Endothelial cell of umbilical vein (primary cell): Measurements from ENCODE around the gene ADD2. TPM values are rescaled to one million over a fixed set of nuclear protein-coding genes. Genes with fewer than 3 reads are reported as not detected.

Experiments
- BruUV-seq: library from RNA; stranded (reverse); fragments of 400-500 nt; replicated peaks from 2 replicates; lab custom pipeline; 2021; lab: Mats Ljungman, UMichigan
- CTCF ChIA-PET: fragments of 300-600, 350-600 bp; sonication (Branson Sonifier 250); formaldehyde crosslinking; loops from one replicate; lab custom pipeline; 2021; ENCODE audit warnings: antibody characterized with exemption, inconsistent platforms; lab: Charles Lee
- POLR2A ChIA-PET: fragments of 300-600, 350-600 bp; sonication (Branson Sonifier 250); formaldehyde crosslinking; loops from one replicate; lab custom pipeline; 2021; ENCODE audit warnings: antibody characterized with exemption, inconsistent platforms; lab: Charles Lee
- DNase-seq: peaks from one replicate; pipeline ENCODE4 v3.0.0-alpha.2; 2011; ENCODE audit warnings: low read depth, low spot score
- FAIRE-seq: peaks from 2 replicates; lab custom pipeline; 2011; peaks lifted over from hg19 to GRCh38; lab: Jason Lieb, UNC
- H2AFZ ChIP-seq: 2 replicates; pipeline ENCODE4 v1.6.0; 2012; ENCODE audit warnings: low read depth, low read length, control low read depth, inconsistent platforms
- H3K27ac ChIP-seq: 2 replicates; pipeline ENCODE4 v1.5.1; 2011; ENCODE audit warnings: low read depth, mild to moderate bottlenecking, control low read depth, low read length, moderate library complexity; ENCODE audit not compliant: insufficient read depth
- H3K27me3 ChIP-seq, 2 experiments: 2 replicates each; pipeline versions ENCODE4 v1.6.0 to v1.6.1; 2011; ENCODE audit warnings: low read length in 2 of 2, mixed read lengths in 1 of 2; ENCODE audit not compliant: control insufficient read depth in 2 of 2, insufficient read depth in 2 of 2
- H3K36me3 ChIP-seq, 2 experiments: 2 replicates in 1 of 2; 3 replicates in 1 of 2; pipeline ENCODE4 v1.5.1; 2011; ENCODE audit warnings: low read length in 2 of 2, mild to moderate bottlenecking in 1 of 2, moderate library complexity in 1 of 2; ENCODE audit not compliant: control insufficient read depth in 2 of 2, insufficient read depth in 2 of 2; ENCODE audit errors: extremely low read depth in 1 of 2
- H3K4me1 ChIP-seq: 3 replicates; pipeline ENCODE4 v1.5.1; 2011; ENCODE audit warnings: mild to moderate bottlenecking, low read length; ENCODE audit not compliant: control insufficient read depth, insufficient read depth; ENCODE audit errors: extremely low read depth
- H3K4me2 ChIP-seq: 2 replicates; pipeline ENCODE4 v1.6.1; 2011; ENCODE audit warnings: low read length, control low read depth, mixed read lengths; ENCODE audit not compliant: insufficient read depth
- H3K4me3 ChIP-seq, 3 experiments: fragments of 200-600 bp in 1 of 3; sonication (generic), shearing (Covaris generic) in 1 of 3; replicated peaks in 1 of 3; 2 replicates each; pipeline ENCODE4 v1.5.1; 2011 to 2016; ENCODE audit warnings: control low read depth in 3 of 3, low read length in 3 of 3, mild to moderate bottlenecking in 2 of 3, inconsistent platforms in 1 of 3, low read depth in 1 of 3, moderate library complexity in 1 of 3; ENCODE audit not compliant: insufficient read depth in 1 of 3
- H3K79me2 ChIP-seq: 2 replicates; pipeline ENCODE4 v1.6.0; 2012; ENCODE audit warnings: low read length, inconsistent platforms; ENCODE audit not compliant: control insufficient read depth, insufficient read depth
- H3K9ac ChIP-seq: replicated peaks from 2 replicates; pipeline ENCODE3; 2011; ENCODE audit warnings: low read length, control low read depth; ENCODE audit not compliant: insufficient read depth; ENCODE audit errors: extremely low read depth
- H3K9me1 ChIP-seq: replicated peaks from 3 replicates; pipeline ENCODE4 v1.6.0; 2011; ENCODE audit warnings: mild to moderate bottlenecking, low read length; ENCODE audit not compliant: control insufficient read depth, insufficient read depth; ENCODE audit errors: extremely low read depth
- H3K9me3 ChIP-seq: replicated peaks from 2 replicates; pipeline ENCODE4 v1.5.1; 2012; ENCODE audit warnings: low read length, inconsistent platforms; ENCODE audit not compliant: control insufficient read depth, insufficient read depth
- H4K20me1 ChIP-seq: replicated peaks from 2 replicates; pipeline ENCODE3; 2011; ENCODE audit warnings: mild to moderate bottlenecking, low read length; ENCODE audit not compliant: control insufficient read depth, insufficient read depth; ENCODE audit errors: extremely low read depth
- CTCF ChIP-seq, 2 donors: IDR thresholded peaks; 1 replicate in 1 of 2; 2 replicates in 1 of 2; pipeline ENCODE4 v1.5.1; 2011; ENCODE audit warnings: low read length in 2 of 2, mild to moderate bottlenecking in 2 of 2, moderate library complexity in 2 of 2, control low read depth in 1 of 2, inconsistent platforms in 1 of 2, low read depth in 1 of 2; ENCODE audit not compliant: insufficient read depth in 1 of 2; ENCODE audit errors: extremely low read depth in 1 of 2
- EZH2 ChIP-seq: IDR thresholded peaks from 2 replicates; pipeline ENCODE4 v1.6.1; 2012; ENCODE audit warnings: borderline replicate concordance, low read depth, mild to moderate bottlenecking, moderate library complexity, low read length, inconsistent platforms; ENCODE audit not compliant: severe bottlenecking
- FOS ChIP-seq: IDR thresholded peaks from 2 replicates; pipeline ENCODE4 v1.6.1; 2011; ENCODE audit warnings: mild to moderate bottlenecking, low read length, moderate library complexity, borderline replicate concordance; ENCODE audit not compliant: insufficient read depth
- GATA2 ChIP-seq: IDR thresholded peaks from 2 replicates; pipeline ENCODE4 v1.7.0; 2011; ENCODE audit warnings: low read depth, mild to moderate bottlenecking, moderate library complexity, mixed read lengths, low read length; ENCODE audit not compliant: insufficient read length, insufficient read depth
- JUN ChIP-seq: IDR thresholded peaks from 2 replicates; pipeline ENCODE4 v1.6.1; 2011; ENCODE audit warnings: borderline replicate concordance, low read depth; ENCODE audit not compliant: insufficient read length, insufficient read depth
- MAX ChIP-seq: IDR thresholded peaks from 2 replicates; pipeline ENCODE4 v1.6.1; 2011; ENCODE audit not compliant: insufficient read depth, insufficient read length
- MYC ChIP-seq: IDR thresholded peaks from one replicate; pipeline ENCODE4 v1.6.1; 2011; ENCODE audit warnings: mild to moderate bottlenecking, low read depth, low read length
- POLR2A ChIP-seq: IDR thresholded peaks from 2 replicates; pipeline ENCODE4 v1.6.1; 2012; ENCODE audit warnings: low read depth, mild to moderate bottlenecking, control low read depth, low read length
- POLR2AphosphoS5 ChIP-seq: IDR thresholded peaks from 2 replicates; pipeline ENCODE4 v1.6.1; 2012; ENCODE audit warnings: low read depth, mild to moderate bottlenecking, control low read depth, low read length, moderate library complexity; ENCODE audit not compliant: insufficient read depth
- dilution Hi-C: fragments of 300-500 bp; cut with MboI; formaldehyde crosslinking; loops from one replicate; pipeline ENCODE4 v1.15.0; 2019; ENCODE audit warnings: low sequenced_read_pairs; ENCODE audit not compliant: extremely low pct_ligation_motif_present
- intact Hi-C: fragments of 100-400 bp; cut with micrococcal nuclease; formaldehyde crosslinking; loops from one replicate; pipeline ENCODE4 v1.10.0; 2022
- polyA plus RNA-seq, 4 experiments: library from polyadenylated mRNA; depleted of rRNA in 3 of 4; stranded (reverse) in 3 of 4; unstranded in 1 of 4; fragments of >200 nt; gene quantifications; 2 replicates each; pipeline versions ENCODE4 v1.2.1 to v1.2.3, GENCODE V29; 2011 to 2012; ENCODE audit warnings: missing spikeins in 1 of 4
- total RNA-seq: library from RNA; stranded (reverse); gene quantifications from 2 replicates; pipeline ENCODE4 v1.2.3, GENCODE V29; 2021

The ADD2 gene
- total and polyA plus RNA-seq, 2 donors (not counting 3 experiments of a cell fraction or from before 2014, with no cell fraction given): 0.17 TPM; not detected in 1

GRCh38 chr2:70759446-70759845 lies 8.6 kb downstream of the ADD2 start:
- TF ChIP-seq POLR2AphosphoS5 (no peak), MYC (no peak), EZH2 (no peak), JUN (no peak), GATA2 (no peak), CTCF (IDR thresholded peaks at IDR 0.05; ENCODE audit: extremely low read depth in 1 of 2, insufficient read depth in 1 of 2, low read depth in 1 of 2, low read length in 2 of 2) (no peak), FOS (no peak), POLR2A (no peak), MAX (no peak)
- CTCF ChIA-PET: interaction anchor here (0.9 to 1.0 kb wide), 2 partner anchors 8 to 22 kb away, joined by 3 to 4 read pairs; partner anchors contain the start of gene ADD2
- no TSS peak for BruUV-seq

More at GRCh38 chr2:70759446-70759845, 8.6 kb downstream of the ADD2 start:
- no peaks in the 10 kb centered on the region for H3K79me2 ChIP-seq
- H2AFZ ChIP-seq: no peak overlapping the region
- intact Hi-C loops: no loop called here
- no peak overlapping the region for H3K27ac ChIP-seq
- POLR2A ChIA-PET: no interaction called here
- H3K9me1 ChIP-seq: no peaks in the 10 kb centered on the region
- H3K4me1 ChIP-seq: no peaks in the 10 kb centered on the region
- no peak overlapping the region for H3K4me2 ChIP-seq
- DNase-seq: no peak
- H3K36me3 ChIP-seq: no peaks in the 10 kb centered on the region
- no peaks in the 10 kb centered on the region for H4K20me1 ChIP-seq
- H3K27me3 ChIP-seq: peaks cover 8 to 13% of the 10 kb centered on the region in 2 experiments
- no peak overlapping the region for H3K4me3 ChIP-seq
- H3K9ac ChIP-seq: no peak overlapping the region
- FAIRE-seq: no peak
- no peaks in the 10 kb centered on the region for H3K9me3 ChIP-seq
- dilution Hi-C loops: no loop called here
